ENCODE measurements around the gene CALML6.
"Not testable (repeated sequence)": the region's sequence is repeated elsewhere in the genome, so short reads cannot be mapped to it uniquely, and the experiment has no call there.

CALML6 gene

GRCh38 chr1:1925437-1926345 is 10.6 kb downstream of the CALML6 start:
- DNase-seq: no peak

GRCh38 chr1:1926346-1926811 is 11.3 kb downstream of the CALML6 start:
- no peak for DNase-seq

GRCh38 chr1:1926886-1927660 is 12.0 kb downstream of the CALML6 start:
- no peak for DNase-seq

- DNase-seq: no peak
Observed at GRCh38 chr1:1927751-1928150, 12.7 kb downstream of the CALML6 start.

GRCh38 chr1:1928231-1929101 is 13.4 kb downstream of the CALML6 start:
- DNase-seq: no peak

- no peak for DNase-seq
Observed at GRCh38 chr1:1929102-1929638, 14.1 kb downstream of the CALML6 start.

- no peak for DNase-seq
Observed at GRCh38 chr1:1929639-1930545, 14.8 kb downstream of the CALML6 start.

- DNase-seq: not testable (repeated sequence)
Observed at GRCh38 chr1:1934848-1935247, 19.8 kb downstream of the CALML6 start.

GRCh38 chr1:1937061-1937460 is 22.0 kb downstream of the CALML6 start:
- no peak for DNase-seq

- no peak for DNase-seq
Observed at GRCh38 chr1:1937549-1938275, 22.7 kb downstream of the CALML6 start.

- no peak for DNase-seq
Observed at GRCh38 chr1:1938276-1938573, 23.2 kb downstream of the CALML6 start.

- no peak for DNase-seq
Observed at GRCh38 chr1:1938613-1939295, 23.7 kb downstream of the CALML6 start.

GRCh38 chr1:1939296-1940122 is 24.4 kb downstream of the CALML6 start:
- no peak for DNase-seq

- DNase-seq: no peak
Observed at GRCh38 chr1:1940123-1940425, 25.0 kb downstream of the CALML6 start.

GRCh38 chr1:1941211-1941841 is 26.3 kb downstream of the CALML6 start:
- DNase-seq: no peak

- no peak for DNase-seq
Observed at GRCh38 chr1:1941868-1942752, 27.1 kb downstream of the CALML6 start.

GRCh38 chr1:1942753-1943656 is 27.9 kb downstream of the CALML6 start:
- DNase-seq: no peak
